ENCODE measurements around the gene NEDD4L.

DNA sequence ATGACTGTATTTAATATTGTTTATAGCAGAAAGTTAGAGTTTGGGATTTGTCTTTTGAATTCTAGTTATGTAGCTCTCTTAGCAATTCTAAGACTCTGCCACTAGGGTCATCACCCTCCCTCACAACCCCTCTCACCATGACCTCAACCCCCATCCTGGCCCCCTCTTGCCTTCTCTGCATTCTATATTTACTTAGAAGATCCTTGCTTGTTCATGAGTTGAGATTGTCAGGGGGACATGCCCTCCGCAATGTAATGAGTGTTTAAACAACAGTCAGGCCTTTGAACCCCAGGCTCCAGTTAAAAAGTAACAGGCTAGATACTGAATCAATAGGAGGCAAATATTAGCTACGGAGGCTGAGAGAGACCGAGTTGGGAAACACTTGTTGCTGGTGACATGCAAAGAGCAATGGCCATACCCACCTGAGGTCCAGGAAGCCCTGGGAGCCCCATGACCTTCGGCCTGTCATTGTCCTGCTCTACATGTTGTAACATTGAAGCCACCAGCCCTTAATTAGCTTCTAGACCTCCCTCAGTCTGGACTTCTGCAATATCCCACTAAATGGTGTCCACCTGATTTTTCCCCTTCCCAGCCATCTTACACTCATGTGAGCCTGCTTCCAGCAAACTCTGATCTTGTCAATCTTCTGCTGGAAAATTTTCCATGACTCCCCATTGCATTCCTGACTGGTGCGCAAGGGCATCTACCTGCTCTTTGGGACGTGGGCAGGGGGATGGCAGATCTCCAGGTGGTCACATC is 363.8 kb downstream of the NEDD4L start:
- TF ChIP-seq POLR2AphosphoS5 (IDR thresholded peaks at IDR 0.05) (no peak), POLR2A (IDR thresholded peaks at IDR 0.05) (no peak)
- TF ChIP-seq, protein P1, sequence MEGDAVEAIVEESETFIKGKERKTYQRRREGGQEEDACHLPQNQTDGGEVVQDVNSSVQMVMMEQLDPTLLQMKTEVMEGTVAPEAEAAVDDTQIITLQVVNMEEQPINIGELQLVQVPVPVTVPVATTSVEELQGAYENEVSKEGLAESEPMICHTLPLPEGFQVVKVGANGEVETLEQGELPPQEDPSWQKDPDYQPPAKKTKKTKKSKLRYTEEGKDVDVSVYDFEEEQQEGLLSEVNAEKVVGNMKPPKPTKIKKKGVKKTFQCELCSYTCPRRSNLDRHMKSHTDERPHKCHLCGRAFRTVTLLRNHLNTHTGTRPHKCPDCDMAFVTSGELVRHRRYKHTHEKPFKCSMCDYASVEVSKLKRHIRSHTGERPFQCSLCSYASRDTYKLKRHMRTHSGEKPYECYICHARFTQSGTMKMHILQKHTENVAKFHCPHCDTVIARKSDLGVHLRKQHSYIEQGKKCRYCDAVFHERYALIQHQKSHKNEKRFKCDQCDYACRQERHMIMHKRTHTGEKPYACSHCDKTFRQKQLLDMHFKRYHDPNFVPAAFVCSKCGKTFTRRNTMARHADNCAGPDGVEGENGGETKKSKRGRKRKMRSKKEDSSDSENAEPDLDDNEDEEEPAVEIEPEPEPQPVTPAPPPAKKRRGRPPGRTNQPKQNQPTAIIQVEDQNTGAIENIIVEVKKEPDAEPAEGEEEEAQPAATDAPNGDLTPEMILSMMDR (IDR thresholded peaks at IDR 0.05), result no peak

All from sigmoid colon (tissue), 4 donors.